Cardiac fibroblast (primary cell): ENCODE measurements around the gene PSMD12.
"Not testable (repeated sequence)": the region's sequence is repeated elsewhere in the genome, so short reads cannot be mapped to it uniquely, and the experiment has no call there.

Source experiments
- DNase-seq, 2 donors: peaks; one replicate each; pipeline versions ENCODE4 v3.0.0 to v3.0.0-alpha.2; 2010; ENCODE audit warnings: low read depth in 2 of 2
- H3K4me3 ChIP-seq, 2 donors: replicated peaks in 1 of 2; 1 replicate in 1 of 2; 2 replicates in 1 of 2; pipeline ENCODE4 v1.5.1; 2011; ENCODE audit warnings: low read depth in 2 of 2, low read length in 2 of 2, mild to moderate bottlenecking in 2 of 2, moderate library complexity in 1 of 2
- TF ChIP-seq, protein P1 (sequence below): IDR thresholded peaks from one replicate; pipeline ENCODE4 v1.5.1; 2011; ENCODE audit warnings: low read depth, mild to moderate bottlenecking, low read length, inconsistent platforms

Gene PSMD12

DNA sequence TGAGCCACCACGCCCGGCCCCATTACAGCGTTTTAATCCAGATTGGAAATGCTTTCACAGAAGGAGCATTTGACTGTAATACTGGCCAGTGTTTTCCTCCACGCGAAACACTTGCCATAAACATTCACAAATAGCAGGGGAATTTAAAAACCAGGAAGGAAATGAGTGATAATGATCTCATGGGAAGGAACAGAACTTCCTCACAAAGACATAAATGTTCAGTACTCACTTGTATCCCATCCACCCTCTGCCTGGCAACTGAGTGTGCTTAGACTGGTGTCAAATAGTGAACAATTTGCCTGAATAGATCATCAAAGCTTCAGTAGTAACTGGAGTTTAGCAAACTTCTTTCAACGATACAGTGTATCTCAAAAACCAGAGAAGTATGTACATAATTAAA is 54.1 kb downstream of the PSMD12 start:
- TF ChIP-seq, protein P1, sequence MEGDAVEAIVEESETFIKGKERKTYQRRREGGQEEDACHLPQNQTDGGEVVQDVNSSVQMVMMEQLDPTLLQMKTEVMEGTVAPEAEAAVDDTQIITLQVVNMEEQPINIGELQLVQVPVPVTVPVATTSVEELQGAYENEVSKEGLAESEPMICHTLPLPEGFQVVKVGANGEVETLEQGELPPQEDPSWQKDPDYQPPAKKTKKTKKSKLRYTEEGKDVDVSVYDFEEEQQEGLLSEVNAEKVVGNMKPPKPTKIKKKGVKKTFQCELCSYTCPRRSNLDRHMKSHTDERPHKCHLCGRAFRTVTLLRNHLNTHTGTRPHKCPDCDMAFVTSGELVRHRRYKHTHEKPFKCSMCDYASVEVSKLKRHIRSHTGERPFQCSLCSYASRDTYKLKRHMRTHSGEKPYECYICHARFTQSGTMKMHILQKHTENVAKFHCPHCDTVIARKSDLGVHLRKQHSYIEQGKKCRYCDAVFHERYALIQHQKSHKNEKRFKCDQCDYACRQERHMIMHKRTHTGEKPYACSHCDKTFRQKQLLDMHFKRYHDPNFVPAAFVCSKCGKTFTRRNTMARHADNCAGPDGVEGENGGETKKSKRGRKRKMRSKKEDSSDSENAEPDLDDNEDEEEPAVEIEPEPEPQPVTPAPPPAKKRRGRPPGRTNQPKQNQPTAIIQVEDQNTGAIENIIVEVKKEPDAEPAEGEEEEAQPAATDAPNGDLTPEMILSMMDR = no peak
- H3K4me3 ChIP-seq = no peak overlapping the region
- no peak for DNase-seq

DNA sequence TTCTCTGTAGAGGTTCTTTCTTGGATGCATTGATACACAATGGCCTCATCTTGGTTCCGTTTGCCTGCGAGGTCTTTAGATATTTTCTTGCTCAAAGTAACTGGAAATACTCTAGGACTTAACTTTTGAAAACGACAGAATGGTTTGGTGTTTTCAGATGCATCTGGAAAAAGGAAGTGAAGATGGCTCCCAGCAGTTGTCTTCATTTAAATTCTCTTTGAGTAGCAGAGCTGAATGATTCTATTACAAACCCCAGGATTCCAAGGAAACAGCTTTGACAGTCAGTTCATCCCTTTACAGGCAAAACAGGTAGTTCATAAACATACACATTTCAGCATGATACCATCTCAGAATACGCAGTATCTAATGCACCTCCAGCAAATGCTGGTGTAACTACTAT is 54.8 kb downstream of the PSMD12 start:
- DNase-seq = no peak
- TF ChIP-seq, protein P1 = no peak
- H3K4me3 ChIP-seq = no peak overlapping the region

DNA sequence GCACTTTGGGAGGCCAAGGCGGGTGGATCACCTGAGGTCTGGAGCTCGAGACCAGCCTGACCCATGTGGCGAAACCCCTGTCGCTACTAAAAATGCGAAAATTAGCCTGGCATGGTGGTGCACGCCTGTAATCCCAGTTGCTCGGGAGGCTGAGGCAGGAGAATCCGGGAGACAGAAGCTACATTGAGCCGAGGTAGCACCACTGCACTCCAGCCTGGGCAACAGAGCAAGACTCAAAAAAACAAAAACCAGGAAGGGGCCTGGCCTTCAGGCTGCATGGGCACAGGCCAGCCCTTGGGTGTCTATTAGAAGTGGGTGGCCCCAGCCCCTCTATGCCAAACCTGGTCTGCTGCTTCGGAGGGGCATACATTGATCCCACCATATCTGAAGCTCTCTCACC is 56.0 kb downstream of the PSMD12 start:
- no peak overlapping the region for H3K4me3 ChIP-seq
- TF ChIP-seq, protein P1 = no peak
- DNase-seq = no peak

DNA sequence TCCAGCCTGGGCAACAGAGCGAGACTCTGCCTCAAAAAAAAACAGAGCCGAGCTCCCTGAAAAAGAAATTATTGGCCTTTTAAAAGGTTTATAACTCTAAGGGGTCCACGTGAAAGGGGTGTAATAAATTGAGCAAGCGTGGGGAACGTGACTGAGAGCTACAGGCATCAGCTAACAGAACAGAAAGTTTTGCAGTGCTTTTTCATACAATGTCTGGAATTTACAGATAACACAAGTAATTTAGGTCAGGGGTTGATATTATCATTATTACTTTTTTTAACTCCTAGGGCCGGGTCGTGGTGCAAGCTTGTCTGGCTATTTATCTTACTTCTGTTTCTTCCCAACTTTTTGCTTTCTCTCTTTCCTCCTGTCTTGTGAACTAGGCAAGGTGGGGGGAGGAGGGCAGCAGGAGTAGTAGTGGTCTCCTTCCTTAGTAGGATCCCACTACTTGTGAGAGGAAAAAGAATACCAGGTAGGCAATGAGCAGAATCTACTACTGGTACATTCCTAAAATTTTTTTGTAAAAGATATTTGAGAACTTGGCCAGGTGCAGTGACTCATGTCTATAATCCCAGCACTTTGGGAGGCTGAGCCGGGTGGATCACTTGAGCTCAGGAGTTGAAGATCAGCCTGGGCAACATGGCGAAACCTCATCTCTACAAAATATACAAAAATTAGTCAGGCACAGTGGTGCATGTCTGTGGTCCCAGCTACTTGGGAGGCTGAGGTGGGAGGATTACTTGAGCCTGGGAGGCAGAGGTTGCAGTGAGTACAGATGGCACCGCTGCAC is 60.7 kb downstream of the PSMD12 start:
- H3K4me3 ChIP-seq, DNase-seq: not testable (repeated sequence)

DNA sequence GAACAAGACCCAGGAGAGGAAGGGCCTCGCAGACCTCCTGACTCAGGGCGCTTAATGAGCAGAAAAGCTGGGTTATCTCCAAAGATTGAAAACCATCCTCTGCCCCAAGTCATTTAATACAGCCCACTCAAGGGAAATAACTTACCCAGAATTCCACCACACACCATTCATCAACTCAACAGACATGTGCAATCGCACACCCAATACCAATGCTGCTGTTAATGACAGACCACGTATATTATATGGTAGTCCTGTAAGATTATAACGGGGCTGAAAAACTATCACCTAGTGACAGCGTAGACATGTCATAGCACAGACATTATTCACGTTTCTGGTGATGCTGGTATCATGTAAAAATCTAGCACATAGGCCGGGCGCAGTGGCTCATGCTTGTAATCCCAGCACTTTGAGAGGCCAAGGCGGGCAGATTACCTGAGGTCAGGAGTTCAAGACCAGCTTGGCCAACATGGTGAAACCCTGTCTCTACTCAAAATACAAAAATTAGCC is 68.9 kb downstream of the PSMD12 start:
- no peak for DNase-seq
- H3K4me3 ChIP-seq = no peak overlapping the region
- TF ChIP-seq, protein P1 = no peak

DNA sequence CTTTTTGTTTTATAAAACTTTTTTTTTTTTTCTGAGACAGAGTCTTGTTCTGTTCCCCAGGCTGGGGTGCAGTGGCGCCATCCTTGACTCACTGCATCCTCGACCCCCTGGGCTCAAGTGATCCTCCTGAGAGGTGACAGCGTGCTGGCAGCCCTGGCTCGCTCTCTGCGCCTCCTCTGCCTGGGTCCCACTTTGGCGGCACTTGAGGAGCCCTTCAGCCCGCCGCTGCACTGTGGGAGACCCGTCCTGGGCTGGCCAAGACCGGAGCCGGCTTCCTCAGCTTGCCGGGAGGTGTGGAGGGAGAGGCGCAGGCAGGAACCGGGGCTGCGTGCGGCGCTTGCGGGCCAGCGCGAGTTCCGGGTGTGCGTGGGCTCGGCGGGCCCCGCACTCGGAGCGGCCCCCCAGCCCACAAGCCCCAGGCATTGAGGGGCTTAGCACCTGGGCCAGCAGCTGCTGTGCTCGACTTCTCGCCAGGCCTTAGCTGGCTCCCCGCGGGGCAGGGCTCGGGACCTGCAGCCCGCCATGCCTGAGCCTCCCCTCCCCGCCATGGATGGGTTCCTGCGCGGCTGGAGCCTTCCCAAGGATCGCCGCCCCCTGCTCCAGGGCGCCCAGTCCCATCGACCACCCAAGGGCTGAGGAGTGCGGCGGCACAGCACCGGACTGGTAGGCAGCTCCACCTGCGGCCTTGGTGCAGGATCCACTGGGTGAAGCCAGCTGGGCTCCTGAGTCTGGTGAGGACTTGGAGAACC is 71.8 kb downstream of the PSMD12 start:
- no peak for DNase-seq
- TF ChIP-seq, protein P1 = no peak
- H3K4me3 ChIP-seq = no peak overlapping the region
